ENCODE data around the gene FZD2. TPM values are rescaled to one million over a fixed set of nuclear protein-coding genes. Genes with fewer than 3 reads are reported as not detected.

FZD2 gene
- total and polyA plus RNA-seq, 2 of the 13 experiments (the other 11 are each of a cell fraction or from before 2014, with no cell fraction given), result 0.07 to 0.13 TPM

GRCh38 chr17:44527954-44528353 lies 29.3 kb upstream of the FZD2 start (continued):
- TF ChIP-seq ZNF33B (CRISPR knock-in tag; IDR thresholded peaks at IDR 0.05) (no peak), DRAP1 (CRISPR knock-in tag; IDR thresholded peaks at IDR 0.05) (no peak), CTCF (CRISPR knock-in tag; IDR thresholded peaks at IDR 0.05) (no peak), DDIT3 (CRISPR knock-in tag; IDR thresholded peaks at IDR 0.05) (no peak), BCL3 (CRISPR knock-in tag; IDR thresholded peaks at IDR 0.05) (no peak), EZH2 (conservative IDR thresholded peaks at IDR 0.05; ENCODE audit: low read depth, low read length) (no peak), ZNF20 (CRISPR knock-in tag; IDR thresholded peaks at IDR 0.05) (no peak), THAP8 (CRISPR knock-in tag; IDR thresholded peaks at IDR 0.05; ENCODE audit: borderline replicate concordance) (no peak), NFATC3 (CRISPR knock-in tag; IDR thresholded peaks at IDR 0.05) (no peak), ZNF841 (CRISPR knock-in tag; IDR thresholded peaks at IDR 0.05; ENCODE audit: borderline replicate concordance) (no peak), LCORL (IDR thresholded peaks at IDR 0.05) (no peak), LCORL (CRISPR knock-in tag; IDR thresholded peaks at IDR 0.05) (no peak), ZNF451 (CRISPR knock-in tag; IDR thresholded peaks at IDR 0.05) (no peak), ZNF776 (CRISPR knock-in tag; IDR thresholded peaks at IDR 0.05) (no peak), KDM4B (CRISPR knock-in tag; IDR thresholded peaks at IDR 0.05) (no peak)
